Central memory CD8-positive, alpha-beta T cell (primary cell): ENCODE data around the gene BLVRA.
"Not testable (repeated sequence)": the region's sequence is repeated elsewhere in the genome, so short reads cannot be mapped to it uniquely, and the experiment has no call there.

Experiments
- ATAC-seq: fragments of 150-1000 bp; cut with Tn5 transposase; replicated peaks from 2 replicates; pipeline ENCODE4 v1.10.0; 2022; ENCODE audit warnings: mild to moderate bottlenecking, moderate FRiP score, moderate number of reproducible peaks; ENCODE audit not compliant: poor library complexity, severe bottlenecking; ENCODE audit errors: extremely low read depth
- DNase-seq, 2 donors: peaks; one replicate each; pipeline ENCODE4 v3.0.0; 2021; ENCODE audit warnings: low spot score in 2 of 2
- H3K27ac Mint-ChIP-seq: one replicate; pipeline ENCODE4 v1.8.0; 2022; ENCODE audit warnings: low read depth, mild to moderate bottlenecking, moderate library complexity, mixed read lengths
- H3K27me3 Mint-ChIP-seq: one replicate; pipeline ENCODE4 v1.8.0; 2022; ENCODE audit warnings: mixed read lengths
- H3K36me3 Mint-ChIP-seq: one replicate; pipeline ENCODE4 v1.8.0; 2022; ENCODE audit warnings: mild to moderate bottlenecking, moderate library complexity, mixed read lengths; ENCODE audit not compliant: insufficient read depth
- H3K4me1 Mint-ChIP-seq: one replicate; pipeline ENCODE4 v1.8.0; 2022; ENCODE audit warnings: mixed read lengths
- H3K4me3 Mint-ChIP-seq: one replicate; pipeline ENCODE4 v1.8.0; 2022; ENCODE audit warnings: mild to moderate bottlenecking, moderate library complexity, mixed read lengths
- H3K9me3 Mint-ChIP-seq: one replicate; pipeline ENCODE4 v1.8.0; 2022; ENCODE audit warnings: mixed read lengths

BLVRA gene

GRCh38 chr7:43766564-43766963, 8.1 kb downstream of the BLVRA start:
- Mint-ChIP-seq H3K36me3 (peaks cover 3% of the 10 kb centered on the region), H3K27me3 (no peaks in the 10 kb centered on the region), H3K27ac (no peak overlapping the region), H3K4me1 (peaks cover 22% of the 10 kb centered on the region), H3K9me3 (no peaks in the 10 kb centered on the region), H3K4me3 (no peak overlapping the region)
- DNase-seq, result no peak
- no peak for ATAC-seq

GRCh38 chr7:43767311-43767710, 8.8 kb downstream of the BLVRA start:
- peaks cover 3% of the 10 kb centered on the region for H3K36me3 Mint-ChIP-seq
- H3K27me3 Mint-ChIP-seq, result no peaks in the 10 kb centered on the region
- DNase-seq, result no peak
- H3K4me1 Mint-ChIP-seq, result peaks cover 16% of the 10 kb centered on the region
- H3K4me3 Mint-ChIP-seq, result no peak overlapping the region
- no peak for ATAC-seq
- H3K27ac Mint-ChIP-seq, result peak overlapping the region; percentile 23
- H3K9me3 Mint-ChIP-seq, result no peaks in the 10 kb centered on the region

- no peak overlapping the region for H3K4me3 Mint-ChIP-seq
- H3K27ac Mint-ChIP-seq, result no peak overlapping the region
- DNase-seq, result no peak
- H3K9me3 Mint-ChIP-seq, result no peaks in the 10 kb centered on the region
- no peaks in the 10 kb centered on the region for H3K27me3 Mint-ChIP-seq
- ATAC-seq, result no peak
- peaks cover 10% of the 10 kb centered on the region for H3K4me1 Mint-ChIP-seq
- no peaks in the 10 kb centered on the region for H3K36me3 Mint-ChIP-seq
Measured at GRCh38 chr7:43768201-43768886, 9.9 kb downstream of the BLVRA start.

- Mint-ChIP-seq H3K36me3 (no peaks in the 10 kb centered on the region), H3K27ac (no peak overlapping the region), H3K4me1 (peaks cover 9% of the 10 kb centered on the region), H3K9me3 (no peaks in the 10 kb centered on the region), H3K4me3 (no peak overlapping the region), H3K27me3 (no peaks in the 10 kb centered on the region)
- no peak for ATAC-seq
- no peak for DNase-seq
Measured at GRCh38 chr7:43768887-43769272, 10.4 kb downstream of the BLVRA start.

GRCh38 chr7:43769281-43769680, 10.8 kb downstream of the BLVRA start:
- Mint-ChIP-seq H3K9me3 (no peaks in the 10 kb centered on the region), H3K27ac (no peak overlapping the region), H3K27me3 (no peaks in the 10 kb centered on the region), H3K36me3 (no peaks in the 10 kb centered on the region), H3K4me3 (no peak overlapping the region), H3K4me1 (peaks cover 6% of the 10 kb centered on the region)
- DNase-seq (no peak), ATAC-seq (no peak)

GRCh38 chr7:43769791-43770465, 11.4 kb downstream of the BLVRA start:
- Mint-ChIP-seq H3K36me3 (no peaks in the 10 kb centered on the region), H3K9me3 (no peaks in the 10 kb centered on the region), H3K27ac (no peak overlapping the region), H3K4me1 (no peaks in the 10 kb centered on the region), H3K27me3 (no peaks in the 10 kb centered on the region), H3K4me3 (no peak overlapping the region)
- ATAC-seq (no peak), DNase-seq (no peak)

GRCh38 chr7:43771128-43771527, 12.6 kb downstream of the BLVRA start:
- Mint-ChIP-seq H3K36me3 (no peaks in the 10 kb centered on the region), H3K9me3 (no peaks in the 10 kb centered on the region), H3K27me3 (no peaks in the 10 kb centered on the region), H3K4me3 (no peak overlapping the region), H3K27ac (no peak overlapping the region), H3K4me1 (no peaks in the 10 kb centered on the region)
- DNase-seq, result no peak
- no peak for ATAC-seq

GRCh38 chr7:43771573-43771972, 13.1 kb downstream of the BLVRA start:
- no peaks in the 10 kb centered on the region for H3K4me1 Mint-ChIP-seq
- ATAC-seq (no peak), DNase-seq (no peak)
- no peaks in the 10 kb centered on the region for H3K27me3 Mint-ChIP-seq
- H3K27ac Mint-ChIP-seq, result no peak overlapping the region
- H3K4me3 Mint-ChIP-seq, result no peak overlapping the region
- no peaks in the 10 kb centered on the region for H3K9me3 Mint-ChIP-seq
- no peaks in the 10 kb centered on the region for H3K36me3 Mint-ChIP-seq

- not testable (repeated sequence) for H3K9me3 Mint-ChIP-seq, DNase-seq, H3K27me3 Mint-ChIP-seq, H3K4me3 Mint-ChIP-seq, H3K4me1 Mint-ChIP-seq, H3K27ac Mint-ChIP-seq, ATAC-seq, H3K36me3 Mint-ChIP-seq
Measured at GRCh38 chr7:43773268-43773667, 14.8 kb downstream of the BLVRA start.

GRCh38 chr7:43775255-43775654, 16.8 kb downstream of the BLVRA start:
- not testable (repeated sequence) for H3K27me3 Mint-ChIP-seq, H3K36me3 Mint-ChIP-seq, H3K27ac Mint-ChIP-seq, H3K4me3 Mint-ChIP-seq, ATAC-seq, DNase-seq, H3K9me3 Mint-ChIP-seq
- peaks cover 17% of the 10 kb centered on the region for H3K4me1 Mint-ChIP-seq

GRCh38 chr7:43778293-43779044, 20.0 kb downstream of the BLVRA start:
- H3K27ac Mint-ChIP-seq, H3K27me3 Mint-ChIP-seq, ATAC-seq, H3K9me3 Mint-ChIP-seq, H3K4me3 Mint-ChIP-seq, DNase-seq, H3K36me3 Mint-ChIP-seq: not testable (repeated sequence)
- peaks cover 28% of the 10 kb centered on the region for H3K4me1 Mint-ChIP-seq

- no peaks in the 10 kb centered on the region for H3K9me3 Mint-ChIP-seq
- no peak overlapping the region for H3K4me3 Mint-ChIP-seq
- peaks cover 4% of the 10 kb centered on the region for H3K36me3 Mint-ChIP-seq
- no peak for ATAC-seq
- peaks cover 33% of the 10 kb centered on the region for H3K4me1 Mint-ChIP-seq
- no peak for DNase-seq
- H3K27me3 Mint-ChIP-seq, result no peaks in the 10 kb centered on the region
- H3K27ac Mint-ChIP-seq, result no peak overlapping the region
Measured at GRCh38 chr7:43779045-43779812, 20.7 kb downstream of the BLVRA start.
